ENCODE results near the gene TRMT61A.
A peak's percentile ranks its signal among the peaks of the same experiment; 100 is the strongest.

GRCh38 chr14:103541709-103542604 is 13.0 kb downstream of the TRMT61A start:
- TF ChIP-seq CTCF (IDR thresholded peaks at IDR 0.05) (peak in 1 of 6 experiments; percentile 6), POLR2A (IDR thresholded peaks at IDR 0.05) (no peak)

Data from thyroid gland (tissue), 4 donors.